Astrocyte (in vitro differentiated cells and primary cell): ENCODE data around the gene NPHP1.
"Not testable (repeated sequence)": the region's sequence is repeated elsewhere in the genome, so short reads cannot be mapped to it uniquely, and the experiment has no call there.

ENCODE experiments used
- EZH2 ChIP-seq: IDR thresholded peaks from 2 replicates; pipeline ENCODE4 v1.6.1; 2012; ENCODE audit warnings: mild to moderate bottlenecking, low read length, inconsistent platforms; ENCODE audit not compliant: insufficient read depth
- TF ChIP-seq, protein P1 (sequence below): IDR thresholded peaks from 2 replicates; pipeline ENCODE4 v1.5.1; 2011; ENCODE audit warnings: low read depth, mild to moderate bottlenecking, inconsistent platforms, low read length, moderate library complexity; ENCODE audit not compliant: insufficient read depth

GRCh38 chr2:110078104-110078503 is 126.7 kb downstream of the NPHP1 start:
- TF ChIP-seq, protein P1, sequence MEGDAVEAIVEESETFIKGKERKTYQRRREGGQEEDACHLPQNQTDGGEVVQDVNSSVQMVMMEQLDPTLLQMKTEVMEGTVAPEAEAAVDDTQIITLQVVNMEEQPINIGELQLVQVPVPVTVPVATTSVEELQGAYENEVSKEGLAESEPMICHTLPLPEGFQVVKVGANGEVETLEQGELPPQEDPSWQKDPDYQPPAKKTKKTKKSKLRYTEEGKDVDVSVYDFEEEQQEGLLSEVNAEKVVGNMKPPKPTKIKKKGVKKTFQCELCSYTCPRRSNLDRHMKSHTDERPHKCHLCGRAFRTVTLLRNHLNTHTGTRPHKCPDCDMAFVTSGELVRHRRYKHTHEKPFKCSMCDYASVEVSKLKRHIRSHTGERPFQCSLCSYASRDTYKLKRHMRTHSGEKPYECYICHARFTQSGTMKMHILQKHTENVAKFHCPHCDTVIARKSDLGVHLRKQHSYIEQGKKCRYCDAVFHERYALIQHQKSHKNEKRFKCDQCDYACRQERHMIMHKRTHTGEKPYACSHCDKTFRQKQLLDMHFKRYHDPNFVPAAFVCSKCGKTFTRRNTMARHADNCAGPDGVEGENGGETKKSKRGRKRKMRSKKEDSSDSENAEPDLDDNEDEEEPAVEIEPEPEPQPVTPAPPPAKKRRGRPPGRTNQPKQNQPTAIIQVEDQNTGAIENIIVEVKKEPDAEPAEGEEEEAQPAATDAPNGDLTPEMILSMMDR, result not testable (repeated sequence)
- TF ChIP-seq EZH2, result not testable (repeated sequence)
